ENCODE measurements around the gene MBNL1. TPM values are rescaled to one million over a fixed set of nuclear protein-coding genes. Genes with fewer than 3 reads are reported as not detected.

Gene MBNL1
- total and polyA plus RNA-seq, 2 of the 13 experiments (the other 11 are each of a cell fraction or from before 2014, with no cell fraction given): 27.1 to 55.4 TPM

DNA sequence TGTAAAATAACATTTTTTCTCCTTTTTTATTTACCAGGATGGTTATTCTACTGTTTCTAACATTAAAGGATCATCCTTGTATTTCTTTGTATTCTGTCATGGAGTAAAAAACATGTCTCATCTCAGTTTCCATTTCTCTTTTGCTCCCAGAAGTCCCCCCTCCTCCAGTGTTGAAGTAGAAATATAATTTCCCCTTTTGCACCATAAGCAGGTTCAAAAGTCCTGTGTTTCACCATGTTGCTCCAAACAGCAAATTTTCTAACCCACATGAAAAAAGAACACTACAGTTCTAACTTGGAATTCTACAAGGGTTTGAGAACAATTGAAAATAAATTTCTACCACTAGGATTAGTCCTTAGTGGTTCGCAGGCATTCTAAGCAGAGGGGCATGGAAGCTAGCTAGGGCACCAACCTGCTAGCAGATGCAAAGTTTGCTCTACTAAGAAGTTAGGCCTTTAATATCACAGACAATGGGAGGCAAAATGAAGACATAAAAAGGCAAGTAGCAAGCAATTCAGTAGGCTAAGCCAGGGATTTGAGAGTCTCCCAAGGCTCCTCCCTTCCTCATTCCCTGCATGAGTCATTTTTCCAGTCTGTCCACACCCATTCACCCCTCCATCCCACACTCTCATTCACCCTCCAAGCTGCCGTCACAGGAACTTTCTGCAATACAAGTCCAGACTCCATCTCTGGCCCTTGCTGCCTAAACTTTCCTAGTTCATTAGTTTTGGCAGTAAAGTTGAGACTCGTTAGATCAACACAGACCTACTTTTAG lies 2.3 kb upstream of the MBNL1 start:
- Histone ChIP-seq H2AFZ (ENCODE audit: low read length) (peak overlapping the region; percentile 64), H4K20me1 (ENCODE audit: insufficient read depth, low read length) (no peaks in the 10 kb centered on the region), H3K4me1 (ENCODE audit: insufficient read depth, low read length) (peaks cover 33% of the 10 kb centered on the region), H3K36me3 (replicated peaks in 1 of 2; ENCODE audit: control insufficient read depth in 1 of 2, insufficient read depth in 2 of 2, low read length in 2 of 2) (no peaks in the 10 kb centered on the region), H3K4me3 (replicated peaks in 1 of 3; ENCODE audit: insufficient read depth in 1 of 3, low read depth in 2 of 3, low read length in 3 of 3) (no peak overlapping the region), H3K4me2 (ENCODE audit: low read depth, low read length) (no peak overlapping the region), H3K79me2 (ENCODE audit: insufficient read depth, low read length) (peaks cover 20% of the 10 kb centered on the region), H3K9ac (ENCODE audit: insufficient read depth, low read depth, low read length) (no peak overlapping the region), H3K27ac (ENCODE audit: extremely low read length, insufficient read depth, low read length) (no peak overlapping the region), H3K27me3 (ENCODE audit: control insufficient read depth in 1 of 2, insufficient read depth in 2 of 2, low read length in 2 of 2) (no peaks in the 10 kb centered on the region), H3K9me3 (ENCODE audit: low read length) (no peaks in the 10 kb centered on the region)
- peak; percentile 18 for DNase-seq (ENCODE audit: low spot score)
- no peak for ATAC-seq
- intact Hi-C loops (cut with micrococcal nuclease; ENCODE audit: unreplicated experiment): no loop called here
- 85% methylated on average over 3 of the region's 3 CpGs for WGBS (ENCODE audit: low lambda C conversion rate)
- no peak for FAIRE-seq
- POLR2A ChIA-PET: no interaction called here
- BruUV-seq (replicated peaks): no TSS peak
- CTCF ChIA-PET (ENCODE audit: low intra/inter-chr PET ratio, low total read pairs): no interaction called here
- in situ Hi-C loops (cut with HindIII; ENCODE audit: extremely low pct_ligation_motif_present, low pct_unique_long_range_greater_than_20kb): no loop called here
- TF ChIP-seq NCOR1 (IDR thresholded peaks at IDR 0.05; ENCODE audit: borderline replicate concordance, low read length) (no peak), RCOR2 (CRISPR knock-in tag; IDR thresholded peaks at IDR 0.05) (no peak), ZNF570 (CRISPR knock-in tag; IDR thresholded peaks at IDR 0.05; ENCODE audit: borderline replicate concordance) (no peak), RELA (CRISPR knock-in tag; IDR thresholded peaks at IDR 0.05) (no peak), ZNF737 (CRISPR knock-in tag; IDR thresholded peaks at IDR 0.05; ENCODE audit: borderline replicate concordance) (no peak), ZNF33A (CRISPR knock-in tag; IDR thresholded peaks at IDR 0.05; ENCODE audit: borderline replicate concordance) (no peak), HMGA1 (CRISPR knock-in tag; conservative IDR thresholded peaks at IDR 0.05) (no peak), ZNF432 (CRISPR knock-in tag; IDR thresholded peaks at IDR 0.05; ENCODE audit: borderline replicate concordance) (no peak), GTF3A (CRISPR knock-in tag; conservative IDR thresholded peaks at IDR 0.05) (no peak), TARDBP (CRISPR knock-in tag; IDR thresholded peaks at IDR 0.05) (no peak), ZNF792 (CRISPR knock-in tag; IDR thresholded peaks at IDR 0.05) (no peak), ZMAT3 (CRISPR knock-in tag; conservative IDR thresholded peaks at IDR 0.05) (no peak), FOXA1 (IDR thresholded peaks at IDR 0.05) (no peak), FOXA1 (CRISPR knock-in tag; IDR thresholded peaks at IDR 0.05) (no peak)
- TF ChIP-seq, protein P1, sequence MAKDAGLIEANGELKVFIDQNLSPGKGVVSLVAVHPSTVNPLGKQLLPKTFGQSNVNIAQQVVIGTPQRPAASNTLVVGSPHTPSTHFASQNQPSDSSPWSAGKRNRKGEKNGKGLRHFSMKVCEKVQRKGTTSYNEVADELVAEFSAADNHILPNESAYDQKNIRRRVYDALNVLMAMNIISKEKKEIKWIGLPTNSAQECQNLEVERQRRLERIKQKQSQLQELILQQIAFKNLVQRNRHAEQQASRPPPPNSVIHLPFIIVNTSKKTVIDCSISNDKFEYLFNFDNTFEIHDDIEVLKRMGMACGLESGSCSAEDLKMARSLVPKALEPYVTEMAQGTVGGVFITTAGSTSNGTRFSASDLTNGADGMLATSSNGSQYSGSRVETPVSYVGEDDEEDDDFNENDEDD (CRISPR knock-in tag; IDR thresholded peaks at IDR 0.05; ENCODE audit: borderline replicate concordance): no peak
- TF ChIP-seq, protein P2, sequence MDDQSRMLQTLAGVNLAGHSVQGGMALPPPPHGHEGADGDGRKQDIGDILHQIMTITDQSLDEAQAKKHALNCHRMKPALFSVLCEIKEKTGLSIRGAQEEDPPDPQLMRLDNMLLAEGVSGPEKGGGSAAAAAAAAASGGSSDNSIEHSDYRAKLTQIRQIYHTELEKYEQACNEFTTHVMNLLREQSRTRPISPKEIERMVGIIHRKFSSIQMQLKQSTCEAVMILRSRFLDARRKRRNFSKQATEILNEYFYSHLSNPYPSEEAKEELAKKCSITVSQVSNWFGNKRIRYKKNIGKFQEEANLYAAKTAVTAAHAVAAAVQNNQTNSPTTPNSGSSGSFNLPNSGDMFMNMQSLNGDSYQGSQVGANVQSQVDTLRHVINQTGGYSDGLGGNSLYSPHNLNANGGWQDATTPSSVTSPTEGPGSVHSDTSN (CRISPR knock-in tag; IDR thresholded peaks at IDR 0.05; ENCODE audit: borderline replicate concordance): no peak
- TF ChIP-seq, protein P3, sequence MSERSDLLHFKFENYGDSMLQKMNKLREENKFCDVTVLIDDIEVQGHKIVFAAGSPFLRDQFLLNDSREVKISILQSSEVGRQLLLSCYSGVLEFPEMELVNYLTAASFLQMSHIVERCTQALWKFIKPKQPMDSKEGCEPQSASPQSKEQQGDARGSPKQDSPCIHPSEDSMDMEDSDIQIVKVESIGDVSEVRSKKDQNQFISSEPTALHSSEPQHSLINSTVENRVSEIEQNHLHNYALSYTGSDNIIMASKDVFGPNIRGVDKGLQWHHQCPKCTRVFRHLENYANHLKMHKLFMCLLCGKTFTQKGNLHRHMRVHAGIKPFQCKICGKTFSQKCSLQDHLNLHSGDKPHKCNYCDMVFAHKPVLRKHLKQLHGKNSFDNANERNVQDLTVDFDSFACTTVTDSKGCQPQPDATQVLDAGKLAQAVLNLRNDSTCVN (CRISPR knock-in tag; IDR thresholded peaks at IDR 0.05; ENCODE audit: borderline replicate concordance): no peak
- TF ChIP-seq, protein P4, sequence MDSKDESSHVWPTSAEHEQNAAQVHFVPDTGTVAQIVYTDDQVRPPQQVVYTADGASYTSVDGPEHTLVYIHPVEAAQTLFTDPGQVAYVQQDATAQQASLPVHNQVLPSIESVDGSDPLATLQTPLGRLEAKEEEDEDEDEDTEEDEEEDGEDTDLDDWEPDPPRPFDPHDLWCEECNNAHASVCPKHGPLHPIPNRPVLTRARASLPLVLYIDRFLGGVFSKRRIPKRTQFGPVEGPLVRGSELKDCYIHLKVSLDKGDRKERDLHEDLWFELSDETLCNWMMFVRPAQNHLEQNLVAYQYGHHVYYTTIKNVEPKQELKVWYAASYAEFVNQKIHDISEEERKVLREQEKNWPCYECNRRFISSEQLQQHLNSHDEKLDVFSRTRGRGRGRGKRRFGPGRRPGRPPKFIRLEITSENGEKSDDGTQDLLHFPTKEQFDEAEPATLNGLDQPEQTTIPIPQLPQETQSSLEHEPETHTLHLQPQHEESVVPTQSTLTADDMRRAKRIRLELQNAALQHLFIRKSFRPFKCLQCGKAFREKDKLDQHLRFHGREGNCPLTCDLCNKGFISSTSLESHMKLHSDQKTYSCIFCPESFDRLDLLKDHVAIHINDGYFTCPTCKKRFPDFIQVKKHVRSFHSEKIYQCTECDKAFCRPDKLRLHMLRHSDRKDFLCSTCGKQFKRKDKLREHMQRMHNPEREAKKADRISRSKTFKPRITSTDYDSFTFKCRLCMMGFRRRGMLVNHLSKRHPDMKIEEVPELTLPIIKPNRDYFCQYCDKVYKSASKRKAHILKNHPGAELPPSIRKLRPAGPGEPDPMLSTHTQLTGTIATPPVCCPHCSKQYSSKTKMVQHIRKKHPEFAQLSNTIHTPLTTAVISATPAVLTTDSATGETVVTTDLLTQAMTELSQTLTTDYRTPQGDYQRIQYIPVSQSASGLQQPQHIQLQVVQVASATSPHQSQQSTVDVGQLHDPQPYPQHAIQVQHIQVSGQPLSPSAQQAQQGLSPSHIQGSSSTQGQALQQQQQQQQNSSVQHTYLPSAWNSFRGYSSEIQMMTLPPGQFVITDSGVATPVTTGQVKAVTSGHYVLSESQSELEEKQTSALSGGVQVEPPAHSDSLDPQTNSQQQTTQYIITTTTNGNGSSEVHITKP (CRISPR knock-in tag; IDR thresholded peaks at IDR 0.05; ENCODE audit: low read depth): peak; percentile 64; the same call in 1 of the 2 replicates
